GM12878 (cell line): ENCODE measurements around the gene CACNG5. TPM values are rescaled to one million over a fixed set of nuclear protein-coding genes. Genes with fewer than 3 reads are reported as not detected.

Source experiments
- ATAC-seq: fragments of 200-7000 bp; cut with Tn5 transposase; 3 replicates; pipeline ENCODE4 v1.9.1; 2020; ENCODE audit warnings: mild to moderate bottlenecking, moderate library complexity
- BruUV-seq: library from RNA; stranded (reverse); fragments of 400-500 nt; replicated peaks from 2 replicates; lab custom pipeline; 2021; lab: Mats Ljungman, UMichigan
- CTCF ChIA-PET: fragments of 300-600 bp; sonication (Branson Sonifier 250); formaldehyde crosslinking; extraction: SDS; loops from one replicate; lab custom pipeline; 2021; ENCODE audit warnings: inconsistent platforms; lab: Yijun Ruan, JAX
- POLR2A ChIA-PET: fragments of 350-600 bp; formaldehyde crosslinking; extraction: SDS; loops from one replicate; lab custom pipeline; 2021; ENCODE audit warnings: inconsistent platforms; lab: Charles Lee
- RAD21 ChIA-PET: fragments of 300-600 bp; sonication (Branson Sonifier 250); formaldehyde crosslinking; loops from one replicate; lab custom pipeline; 2023; ENCODE audit warnings: antibody characterized with exemption; ENCODE audit not compliant: unreplicated experiment; lab: Charles Lee
- SMC1A ChIA-PET: fragments of 300-600 bp; sonication (Branson Sonifier 250); formaldehyde crosslinking; loops from one replicate; lab custom pipeline; 2023; ENCODE audit not compliant: unreplicated experiment, uncharacterized antibody; lab: Charles Lee
- DNase-seq: peaks from one replicate; pipeline ENCODE4 v3.0.0-alpha.2; 2011; ENCODE audit warnings: low read depth, low spot score
- FAIRE-seq: peaks from 3 replicates; lab custom pipeline; 2011; peaks lifted over from hg19 to GRCh38; lab: Jason Lieb, UNC
- H2AFZ ChIP-seq: 2 replicates; pipeline ENCODE4 v1.6.0; 2011; ENCODE audit warnings: low read depth, low read length, control low read depth; ENCODE audit not compliant: control insufficient read depth
- H3K27ac ChIP-seq: 2 replicates; pipeline ENCODE4 v1.5.1; 2011; ENCODE audit warnings: control low read depth; ENCODE audit not compliant: control insufficient read depth, insufficient read depth
- H3K27me3 ChIP-seq, 2 experiments: replicated peaks in 1 of 2; 2 replicates each; pipeline versions ENCODE4 v1.6.0 to v1.6.1; 2011; ENCODE audit warnings: low read length in 1 of 2; ENCODE audit not compliant: control insufficient read depth in 2 of 2, insufficient read depth in 2 of 2
- H3K36me3 ChIP-seq, 2 experiments: 2 replicates each; pipeline ENCODE4 v1.5.1; 2011; ENCODE audit warnings: low read length in 1 of 2; ENCODE audit not compliant: control insufficient read depth in 2 of 2, insufficient read depth in 2 of 2
- H3K4me1 ChIP-seq: 2 replicates; pipeline ENCODE4 v1.6.1; 2011; ENCODE audit warnings: mild to moderate bottlenecking, low read length, moderate library complexity, mixed read lengths; ENCODE audit not compliant: control insufficient read depth, insufficient read depth
- H3K4me2 ChIP-seq: 2 replicates; pipeline ENCODE4 v1.6.0; 2011; ENCODE audit warnings: control low read depth; ENCODE audit not compliant: control insufficient read depth, insufficient read depth
- H3K4me3 ChIP-seq: fragments of 200-600 bp; sonication (generic); 2 replicates; pipeline ENCODE4 v1.5.1; 2016
- H3K79me2 ChIP-seq: 2 replicates; pipeline ENCODE4 v1.6.0; 2011; ENCODE audit warnings: low read length; ENCODE audit not compliant: control insufficient read depth, insufficient read depth
- H3K9ac ChIP-seq: 2 replicates; pipeline ENCODE4 v1.8.0; 2011; ENCODE audit warnings: low read length, control low read depth, mixed read lengths; ENCODE audit not compliant: control insufficient read depth, insufficient read depth
- H3K9me3 ChIP-seq: replicated peaks from 3 replicates; pipeline ENCODE4 v1.5.1; 2011; ENCODE audit warnings: mild to moderate bottlenecking, low read length; ENCODE audit not compliant: control insufficient read depth, insufficient read depth
- H4K20me1 ChIP-seq: 2 replicates; pipeline ENCODE4 v1.6.0; 2011; ENCODE audit not compliant: control insufficient read depth, insufficient read depth
- CHD4 ChIP-seq: fragments of 200-600 bp; sonication (generic); IDR thresholded peaks from 2 replicates; pipeline ENCODE4 v1.6.1; 2016; ENCODE audit warnings: mild to moderate bottlenecking
- CREB1 ChIP-seq: IDR thresholded peaks from 2 replicates; pipeline ENCODE4 v1.6.1; 2012; ENCODE audit warnings: low read depth, mild to moderate bottlenecking, inconsistent platforms
- GATAD2B ChIP-seq: fragments of 450-650 bp; conservative IDR thresholded peaks from 2 replicates; pipeline ENCODE4 v1.6.1; 2017; ENCODE audit warnings: low read depth, mild to moderate bottlenecking, moderate library complexity
- MTA2 ChIP-seq: fragments of 450-650 bp; IDR thresholded peaks from 2 replicates; pipeline ENCODE4 v1.6.1; 2016; ENCODE audit warnings: low read depth, mild to moderate bottlenecking, moderate library complexity
- MXI1 ChIP-seq: fragments of 150-350 bp; IDR thresholded peaks from 2 replicates; pipeline ENCODE4 v1.6.1; 2011; ENCODE audit warnings: low read depth, mild to moderate bottlenecking, inconsistent platforms, low read length, improper control_type of control experiment
- NFXL1 ChIP-seq: fragments of 450-650 bp; IDR thresholded peaks from 2 replicates; pipeline ENCODE4 v1.6.1; 2017; ENCODE audit warnings: antibody characterized with exemption, mild to moderate bottlenecking, borderline replicate concordance
- PRDM15 ChIP-seq: fragments of 450-650 bp; formaldehyde crosslinking; IDR thresholded peaks from 2 replicates; pipeline ENCODE4 v1.4.0; 2020; ENCODE audit warnings: mild to moderate bottlenecking, moderate library complexity
- RAD51 ChIP-seq: fragments of 450-650 bp; IDR thresholded peaks from 2 replicates; pipeline ENCODE4 v1.6.1; 2016; ENCODE audit warnings: moderate library complexity, mild to moderate bottlenecking, inconsistent platforms
- SIX5 ChIP-seq: IDR thresholded peaks from 2 replicates; pipeline ENCODE4 v1.6.1; 2011; ENCODE audit warnings: mild to moderate bottlenecking, low read depth, low read length, moderate library complexity; ENCODE audit not compliant: severe bottlenecking
- SMAD1 ChIP-seq: fragments of 450-650 bp; IDR thresholded peaks from 2 replicates; pipeline ENCODE4 v1.6.1; 2018; ENCODE audit warnings: mild to moderate bottlenecking, low read depth; ENCODE audit not compliant: partially characterized antibody
- SPI1 ChIP-seq: IDR thresholded peaks from 2 replicates; pipeline ENCODE4 v1.6.1; 2011; ENCODE audit warnings: low read depth, mild to moderate bottlenecking, low read length, moderate library complexity, borderline replicate concordance; ENCODE audit not compliant: insufficient read depth
- TCF7 ChIP-seq: IDR thresholded peaks from 2 replicates; pipeline ENCODE4 v1.6.1; 2014; ENCODE audit warnings: antibody characterized with exemption, borderline replicate concordance
- WGBS: methylation state at CpG from one replicate; pipeline ENCODE4 v1.1.6; 2016; ENCODE audit warnings: low lambda C conversion rate; ENCODE audit not compliant: insufficient replicate concordance, insufficient coverage; ENCODE audit errors: missing lambda C conversion rate; 5-methylcytosine and 5-hydroxymethylcytosine counted together
- in situ Hi-C: fragments of 300-500 bp; cut with MboI; formaldehyde crosslinking; loops from 9 replicates; pipeline ENCODE4 v1.14.3; 2018; ENCODE audit warnings: mixed read lengths
- intact Hi-C: fragments of 100-400 bp; cut with micrococcal nuclease; formaldehyde crosslinking; loops from one replicate; pipeline ENCODE4 v1.14.2; 2022; ENCODE audit not compliant: unreplicated experiment
- polyA plus RNA-seq, 11 experiments: library from polyadenylated mRNA; depleted of rRNA in 4 of 11; unstranded in 6 of 11; stranded (reverse) in 5 of 11; fragments of >200 nt; fragmentation: Nextera tagmentation in 4 of 11; fragmentation: Illumina TruSeq in 1 of 11; extraction: Ambion mirVana in 4 of 11; extraction: Trizol in 1 of 11; gene quantifications; 1 replicate in 1 of 11; 2 replicates in 10 of 11; pipeline versions ENCODE4 v1.2.1 to v1.2.3, GENCODE V29; 2011 to 2016; ENCODE audit warnings: inconsistent platforms in 2 of 11, missing spikeins in 2 of 11, low read depth in 1 of 11
- total RNA-seq, 4 experiments: library from RNA; depleted of rRNA in 3 of 4; stranded (reverse); fragments of >200 nt in 3 of 4; fragmentation: Illumina TruSeq in 1 of 4; extraction: Trizol in 1 of 4; gene quantifications; 2 replicates each; pipeline versions ENCODE4 v1.2.1 to v1.2.3, GENCODE V29; 2013 to 2021
- TF ChIP-seq, protein P1 (sequence below): IDR thresholded peaks from 2 replicates; pipeline ENCODE4 v1.6.1; 2012; ENCODE audit warnings: low read depth, low read length, improper control_type of control experiment
- TF ChIP-seq, protein P2 (sequence below): fragments of 450-650 bp; IDR thresholded peaks from 2 replicates; pipeline ENCODE4 v1.6.1; 2017; ENCODE audit warnings: mild to moderate bottlenecking, moderate library complexity

The CACNG5 gene
- total and polyA plus RNA-seq, 10 of the 15 experiments (the other 5 are each of a cell fraction or from before 2014, with no cell fraction given), result not detected

DNA sequence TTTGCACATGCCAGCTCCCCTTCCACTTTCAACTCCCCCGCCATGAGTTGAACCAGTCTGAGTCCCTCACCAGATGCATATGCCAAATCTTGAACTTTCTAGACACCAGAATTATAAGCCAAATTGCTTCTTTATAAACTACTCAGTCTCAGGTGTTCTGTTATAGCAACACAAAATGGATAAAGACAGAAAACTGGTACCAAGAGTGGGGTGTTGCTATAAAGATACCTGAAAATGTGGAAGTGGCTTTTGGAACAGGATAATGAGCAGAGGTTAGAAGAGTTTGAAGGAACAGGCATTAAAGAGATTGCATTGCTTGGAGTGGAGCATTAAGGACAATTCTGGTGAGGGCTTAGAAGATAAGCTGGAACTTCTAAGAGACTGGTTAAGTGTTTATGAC lies 17.2 kb upstream of the CACNG5 start (continued):
- no peak for TF ChIP-seq PRDM15 (CRISPR knock-in tag)
- no peak for TF ChIP-seq MXI1
- no peak for TF ChIP-seq RAD51
- TF ChIP-seq CREB1, result no peak
- no peak for TF ChIP-seq GATAD2B

DNA sequence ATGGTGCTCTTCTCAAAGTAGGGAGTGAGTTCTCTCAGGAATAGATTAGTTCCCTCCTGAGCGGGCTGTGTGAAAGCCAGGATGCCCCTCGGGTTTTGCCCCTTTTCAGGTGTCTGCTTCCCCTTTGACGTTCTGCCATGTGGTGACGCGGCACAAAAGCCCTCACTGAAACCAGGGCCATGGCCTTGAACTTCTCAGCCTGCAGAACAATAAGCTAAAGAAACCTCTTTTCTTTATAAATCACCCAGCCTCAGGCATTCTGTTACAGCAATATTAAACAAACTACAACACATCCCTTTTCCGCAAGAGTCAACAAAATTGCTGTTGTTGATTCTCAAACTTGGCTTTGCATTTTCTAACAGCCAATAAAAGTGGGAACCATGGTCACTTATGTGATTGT lies 15.5 kb upstream of the CACNG5 start:
- H3K4me3 ChIP-seq, result no peak overlapping the region
- no peak overlapping the region for H3K4me2 ChIP-seq
- no TSS peak for BruUV-seq
- intact Hi-C loops (no loop called here), in situ Hi-C loops (no loop called here)
- ChIA-PET POLR2A (no interaction called here), CTCF (no interaction called here), SMC1A (no interaction called here), RAD21 (no interaction called here)
- WGBS, result 60% methylated on average over 6 of the region's 6 CpGs
- no peaks in the 10 kb centered on the region for H3K79me2 ChIP-seq
- H4K20me1 ChIP-seq, result no peaks in the 10 kb centered on the region
- FAIRE-seq (no peak), DNase-seq (no peak), ATAC-seq (no peak)
- no peak overlapping the region for H2AFZ ChIP-seq
- no peaks in the 10 kb centered on the region; the same call in 2 of the 3 replicates for H3K9me3 ChIP-seq
- no peaks in the 10 kb centered on the region for H3K4me1 ChIP-seq
- no peaks in the 10 kb centered on the region for H3K36me3 ChIP-seq
- H3K27me3 ChIP-seq, result no peaks in the 10 kb centered on the region
- H3K9ac ChIP-seq, result no peak overlapping the region
- no peak overlapping the region for H3K27ac ChIP-seq
- no peak for TF ChIP-seq TCF7
- TF ChIP-seq SMAD1, result no peak
- no peak for TF ChIP-seq CHD4
- TF ChIP-seq SIX5, result no peak
- TF ChIP-seq, protein P1, sequence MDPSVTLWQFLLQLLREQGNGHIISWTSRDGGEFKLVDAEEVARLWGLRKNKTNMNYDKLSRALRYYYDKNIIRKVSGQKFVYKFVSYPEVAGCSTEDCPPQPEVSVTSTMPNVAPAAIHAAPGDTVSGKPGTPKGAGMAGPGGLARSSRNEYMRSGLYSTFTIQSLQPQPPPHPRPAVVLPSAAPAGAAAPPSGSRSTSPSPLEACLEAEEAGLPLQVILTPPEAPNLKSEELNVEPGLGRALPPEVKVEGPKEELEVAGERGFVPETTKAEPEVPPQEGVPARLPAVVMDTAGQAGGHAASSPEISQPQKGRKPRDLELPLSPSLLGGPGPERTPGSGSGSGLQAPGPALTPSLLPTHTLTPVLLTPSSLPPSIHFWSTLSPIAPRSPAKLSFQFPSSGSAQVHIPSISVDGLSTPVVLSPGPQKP, result no peak
- TF ChIP-seq, protein P2, sequence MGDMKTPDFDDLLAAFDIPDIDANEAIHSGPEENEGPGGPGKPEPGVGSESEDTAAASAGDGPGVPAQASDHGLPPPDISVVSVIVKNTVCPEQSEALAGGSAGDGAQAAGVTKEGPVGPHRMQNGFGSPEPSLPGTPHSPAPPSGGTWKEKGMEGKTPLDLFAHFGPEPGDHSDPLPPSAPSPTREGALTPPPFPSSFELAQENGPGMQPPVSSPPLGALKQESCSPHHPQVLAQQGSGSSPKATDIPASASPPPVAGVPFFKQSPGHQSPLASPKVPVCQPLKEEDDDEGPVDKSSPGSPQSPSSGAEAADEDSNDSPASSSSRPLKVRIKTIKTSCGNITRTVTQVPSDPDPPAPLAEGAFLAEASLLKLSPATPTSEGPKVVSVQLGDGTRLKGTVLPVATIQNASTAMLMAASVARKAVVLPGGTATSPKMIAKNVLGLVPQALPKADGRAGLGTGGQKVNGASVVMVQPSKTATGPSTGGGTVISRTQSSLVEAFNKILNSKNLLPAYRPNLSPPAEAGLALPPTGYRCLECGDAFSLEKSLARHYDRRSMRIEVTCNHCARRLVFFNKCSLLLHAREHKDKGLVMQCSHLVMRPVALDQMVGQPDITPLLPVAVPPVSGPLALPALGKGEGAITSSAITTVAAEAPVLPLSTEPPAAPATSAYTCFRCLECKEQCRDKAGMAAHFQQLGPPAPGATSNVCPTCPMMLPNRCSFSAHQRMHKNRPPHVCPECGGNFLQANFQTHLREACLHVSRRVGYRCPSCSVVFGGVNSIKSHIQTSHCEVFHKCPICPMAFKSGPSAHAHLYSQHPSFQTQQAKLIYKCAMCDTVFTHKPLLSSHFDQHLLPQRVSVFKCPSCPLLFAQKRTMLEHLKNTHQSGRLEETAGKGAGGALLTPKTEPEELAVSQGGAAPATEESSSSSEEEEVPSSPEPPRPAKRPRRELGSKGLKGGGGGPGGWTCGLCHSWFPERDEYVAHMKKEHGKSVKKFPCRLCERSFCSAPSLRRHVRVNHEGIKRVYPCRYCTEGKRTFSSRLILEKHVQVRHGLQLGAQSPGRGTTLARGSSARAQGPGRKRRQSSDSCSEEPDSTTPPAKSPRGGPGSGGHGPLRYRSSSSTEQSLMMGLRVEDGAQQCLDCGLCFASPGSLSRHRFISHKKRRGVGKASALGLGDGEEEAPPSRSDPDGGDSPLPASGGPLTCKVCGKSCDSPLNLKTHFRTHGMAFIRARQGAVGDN, result no peak
- no peak for TF ChIP-seq SPI1
- no peak for TF ChIP-seq MTA2
- TF ChIP-seq NFXL1, result no peak
